Measurements from ENCODE around the gene GLRX5.

Gene GLRX5

DNA sequence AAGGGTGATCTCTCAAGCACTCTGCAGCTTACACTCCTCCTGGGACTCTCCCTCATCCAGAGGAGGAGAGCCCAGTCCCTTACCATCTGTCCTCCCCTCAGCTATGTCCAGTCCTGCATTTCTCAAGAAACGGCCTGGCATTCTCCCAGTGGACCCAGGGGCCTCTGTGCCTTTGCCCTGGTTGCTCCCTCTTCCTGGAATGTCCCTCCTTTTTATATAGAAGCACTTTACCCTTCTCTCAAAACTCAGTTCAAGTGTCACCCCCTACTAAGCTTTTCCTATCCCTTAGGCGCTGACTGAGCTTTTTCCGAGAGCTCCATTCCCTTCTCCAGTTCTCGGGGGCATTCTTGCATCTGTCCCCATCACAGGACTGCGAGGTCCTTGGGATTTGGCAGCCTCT, 8.9 kb upstream of the GLRX5 start:
- TF ChIP-seq, protein P1, sequence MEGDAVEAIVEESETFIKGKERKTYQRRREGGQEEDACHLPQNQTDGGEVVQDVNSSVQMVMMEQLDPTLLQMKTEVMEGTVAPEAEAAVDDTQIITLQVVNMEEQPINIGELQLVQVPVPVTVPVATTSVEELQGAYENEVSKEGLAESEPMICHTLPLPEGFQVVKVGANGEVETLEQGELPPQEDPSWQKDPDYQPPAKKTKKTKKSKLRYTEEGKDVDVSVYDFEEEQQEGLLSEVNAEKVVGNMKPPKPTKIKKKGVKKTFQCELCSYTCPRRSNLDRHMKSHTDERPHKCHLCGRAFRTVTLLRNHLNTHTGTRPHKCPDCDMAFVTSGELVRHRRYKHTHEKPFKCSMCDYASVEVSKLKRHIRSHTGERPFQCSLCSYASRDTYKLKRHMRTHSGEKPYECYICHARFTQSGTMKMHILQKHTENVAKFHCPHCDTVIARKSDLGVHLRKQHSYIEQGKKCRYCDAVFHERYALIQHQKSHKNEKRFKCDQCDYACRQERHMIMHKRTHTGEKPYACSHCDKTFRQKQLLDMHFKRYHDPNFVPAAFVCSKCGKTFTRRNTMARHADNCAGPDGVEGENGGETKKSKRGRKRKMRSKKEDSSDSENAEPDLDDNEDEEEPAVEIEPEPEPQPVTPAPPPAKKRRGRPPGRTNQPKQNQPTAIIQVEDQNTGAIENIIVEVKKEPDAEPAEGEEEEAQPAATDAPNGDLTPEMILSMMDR (IDR thresholded peaks at IDR 0.05; ENCODE audit: low read depth, low read length): no peak
- no peak for DNase-seq (ENCODE audit: extremely low read depth, low read depth)

DNA sequence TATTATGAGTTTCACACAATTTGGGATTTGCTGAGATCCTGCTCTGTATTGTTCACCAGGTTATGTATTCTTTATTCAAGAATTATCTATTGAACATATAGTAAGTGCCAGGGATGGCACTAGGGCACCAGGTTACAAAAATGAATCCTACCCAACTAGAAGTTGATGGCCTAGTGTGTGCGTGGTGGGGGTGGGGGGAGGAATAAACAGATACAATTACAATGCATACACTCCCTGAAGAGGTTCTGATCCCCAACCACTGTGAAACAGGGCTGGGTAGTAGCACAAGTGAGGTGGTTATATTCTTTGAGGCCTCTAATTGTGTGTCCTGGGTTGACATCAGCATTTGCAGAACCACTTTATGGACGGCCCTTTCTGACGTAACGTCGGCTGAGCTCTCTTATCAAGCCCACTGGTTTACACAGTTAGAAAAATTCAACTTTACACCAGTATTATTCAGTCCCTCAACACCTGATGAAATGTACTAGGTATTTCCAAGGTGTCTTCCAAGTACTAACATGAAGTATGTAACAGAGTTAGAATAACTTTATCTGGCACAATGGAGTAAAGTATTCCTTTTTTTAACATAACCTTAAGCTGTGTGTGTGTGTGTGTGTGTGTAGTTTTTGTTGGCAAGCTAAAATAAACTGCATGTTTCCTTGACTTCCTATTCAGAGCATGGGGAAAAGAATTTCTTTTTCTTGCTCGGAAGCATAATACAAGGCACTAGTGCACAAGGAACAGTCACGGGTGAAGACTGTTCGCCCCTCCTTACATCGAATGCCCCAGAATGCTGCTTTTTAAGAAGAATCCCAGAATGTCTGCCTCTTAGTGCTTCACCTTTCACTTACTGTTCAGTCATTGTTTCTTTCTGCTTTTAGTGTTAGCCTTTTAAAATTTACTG, 8.1 kb upstream of the GLRX5 start:
- TF ChIP-seq, protein P1 (IDR thresholded peaks at IDR 0.05; ENCODE audit: low read depth, low read length): no peak
- DNase-seq (ENCODE audit: extremely low read depth, low read depth): no peak

DNA sequence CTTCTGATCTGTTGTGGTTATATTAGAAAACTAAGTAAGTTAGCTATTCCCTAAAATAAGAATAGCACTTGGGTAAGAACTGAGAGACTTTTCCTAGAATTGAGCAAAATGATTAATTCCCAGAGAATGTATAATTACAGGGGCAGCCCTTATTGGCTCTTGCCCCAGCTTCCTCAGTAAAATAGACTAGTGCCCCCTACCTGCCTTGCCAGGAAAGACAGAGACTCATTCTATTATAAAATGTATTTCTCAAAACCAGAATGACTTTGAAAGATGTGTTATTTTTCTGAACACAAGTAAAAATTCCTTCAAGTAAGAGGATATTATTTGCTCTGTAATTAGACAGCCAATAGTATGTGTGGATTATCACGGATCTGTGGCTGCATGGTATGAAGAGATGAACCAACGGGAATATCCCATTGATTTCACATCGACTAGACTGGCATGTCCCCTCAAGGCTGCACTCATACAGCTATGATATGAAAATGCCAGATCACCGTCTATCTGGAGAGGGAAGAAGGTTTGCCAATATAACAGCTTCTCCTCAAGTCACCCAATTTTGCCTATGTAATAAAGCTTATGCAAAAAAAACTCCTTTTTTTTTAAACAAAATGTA, 7.4 kb upstream of the GLRX5 start:
- TF ChIP-seq, protein P1 (IDR thresholded peaks at IDR 0.05; ENCODE audit: low read depth, low read length): peak; percentile 80
- peak; percentile 65 for DNase-seq (ENCODE audit: extremely low read depth, low read depth)

DNA sequence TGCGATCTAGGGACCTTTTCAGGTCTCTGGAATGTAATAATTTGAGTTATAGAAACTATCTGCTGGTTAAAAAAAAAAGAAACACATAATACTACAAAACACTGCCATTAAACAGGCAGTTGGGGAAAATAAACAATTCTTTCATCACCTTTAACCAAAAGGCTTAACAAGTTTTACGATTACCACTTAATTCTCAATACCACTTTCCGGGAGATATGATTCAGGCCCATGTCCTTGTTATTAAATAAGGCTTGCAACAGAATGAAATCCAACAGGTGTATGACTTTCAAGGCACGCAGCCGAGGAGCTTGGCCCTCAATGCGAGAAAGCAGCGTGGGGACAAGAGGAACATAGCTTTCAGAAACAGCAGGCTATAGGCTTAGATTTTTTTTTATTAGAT, 5.6 kb upstream of the GLRX5 start:
- DNase-seq (ENCODE audit: extremely low read depth, low read depth): no peak
- TF ChIP-seq, protein P1 (IDR thresholded peaks at IDR 0.05; ENCODE audit: low read depth, low read length): no peak

DNA sequence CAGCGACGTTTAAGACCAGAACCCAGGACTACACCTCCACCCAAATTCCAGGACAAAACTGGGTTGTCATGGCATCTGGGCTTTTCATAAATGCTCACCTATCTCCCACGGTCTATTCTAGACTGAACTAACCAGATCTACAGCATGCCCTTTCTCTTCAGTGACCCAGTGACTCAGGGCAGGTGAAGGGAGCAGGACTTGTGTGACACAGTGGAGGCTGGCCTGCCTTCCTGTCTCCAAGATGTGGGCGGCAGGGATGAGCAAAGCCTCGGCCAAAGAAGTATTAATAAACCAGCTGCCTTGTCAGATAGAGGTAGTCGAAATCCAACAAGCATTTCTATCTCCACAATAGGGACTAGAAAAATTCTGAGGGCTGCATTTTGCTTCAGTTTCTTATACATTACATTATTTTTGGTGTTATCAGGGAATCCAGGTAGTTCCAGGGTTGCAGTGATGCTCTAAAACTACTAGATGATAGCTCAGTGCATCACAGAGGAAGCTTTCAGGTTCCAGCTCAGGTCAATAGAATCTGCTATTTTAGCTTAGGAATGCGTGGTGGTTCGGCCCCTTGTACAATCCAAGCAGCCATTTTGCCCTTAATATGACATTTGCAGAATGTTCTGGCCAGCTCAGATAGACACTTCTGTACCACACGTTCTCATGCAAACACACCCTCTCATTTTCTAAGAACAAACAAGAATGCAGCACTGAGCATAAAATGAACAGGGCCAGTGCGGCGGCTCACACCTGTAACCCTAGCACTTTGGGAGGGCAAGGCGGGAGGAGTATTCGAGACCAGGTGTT, 4.2 kb upstream of the GLRX5 start:
- TF ChIP-seq, protein P1 (IDR thresholded peaks at IDR 0.05; ENCODE audit: low read depth, low read length): no peak
- no peak for DNase-seq (ENCODE audit: extremely low read depth, low read depth)

DNA sequence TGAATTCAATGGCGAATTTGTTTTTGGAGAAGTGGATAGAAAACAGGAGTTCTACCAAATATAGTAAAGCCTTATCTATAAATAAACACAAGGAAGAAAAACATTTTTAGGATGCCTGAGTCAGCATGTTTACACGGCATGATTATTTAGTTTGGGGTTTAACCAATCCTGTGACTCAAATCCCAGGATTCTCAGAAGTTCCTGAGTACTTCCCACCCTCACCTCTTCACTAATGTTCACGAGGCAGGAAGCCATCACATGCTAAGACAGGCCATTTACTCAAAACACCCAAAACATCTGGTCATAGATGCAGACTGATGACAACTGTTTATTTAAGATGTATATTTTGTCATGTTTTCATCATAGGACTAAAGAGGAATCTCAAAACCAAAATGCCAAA, 3.4 kb upstream of the GLRX5 start:
- TF ChIP-seq, protein P1 (IDR thresholded peaks at IDR 0.05; ENCODE audit: low read depth, low read length): no peak
- DNase-seq (ENCODE audit: extremely low read depth, low read depth): no peak
